CD4-positive, alpha-beta T cell treated with Interleukin-17A for 1 hour (primary cell): ENCODE data around the gene PNMA6F.
"Not testable (repeated sequence)": the region's sequence is repeated elsewhere in the genome, so short reads cannot be mapped to it uniquely, and the experiment has no call there.

ENCODE experiments used
- DNase-seq: peaks from one replicate; pipeline ENCODE4 v3.0.0-alpha.2; 2020

The PNMA6F gene

GRCh38 chrX:153334654-153335295, 13.2 kb upstream of the PNMA6F start:
- no peak for DNase-seq

- DNase-seq: peak; percentile 83
Observed at GRCh38 chrX:153333821-153334653, 12.5 kb upstream of the PNMA6F start, which contains the start of gene ZNF275. Gene ZNF275 (plus strand): TSS chrX:153334153. CDS start chrX:153336680, 2,527 bp downstream.

- no peak for DNase-seq
Observed at GRCh38 chrX:153333266-153333665, 11.7 kb upstream of the PNMA6F start.

- DNase-seq: no peak
Observed at GRCh38 chrX:153327561-153327960, 6.0 kb upstream of the PNMA6F start.

- DNase-seq: no peak
Observed at GRCh38 chrX:153320555-153321184, 897 bp downstream of the PNMA6F start.

GRCh38 chrX:153320047-153320443, 1.5 kb downstream of the PNMA6F start:
- DNase-seq: not testable (repeated sequence)

- no peak for DNase-seq
Observed at GRCh38 chrX:153319295-153320046, 2.1 kb downstream of the PNMA6F start.

GRCh38 chrX:153318811-153319210, 2.8 kb downstream of the PNMA6F start:
- DNase-seq: no peak

- no peak for DNase-seq
Observed at GRCh38 chrX:153317996-153318722, 3.4 kb downstream of the PNMA6F start.

GRCh38 chrX:153317306-153317705, 4.3 kb downstream of the PNMA6F start:
- no peak for DNase-seq

GRCh38 chrX:153312842-153313241, 8.7 kb downstream of the PNMA6F start:
- DNase-seq: no peak

- no peak for DNase-seq
Observed at GRCh38 chrX:153312041-153312440, 9.5 kb downstream of the PNMA6F start.

GRCh38 chrX:153310901-153311300, 10.7 kb downstream of the PNMA6F start:
- no peak for DNase-seq

GRCh38 chrX:153307276-153308178, 14.0 kb downstream of the PNMA6F start:
- DNase-seq: no peak

- DNase-seq: no peak
Observed at GRCh38 chrX:153306527-153307115, 14.9 kb downstream of the PNMA6F start.

GRCh38 chrX:153305972-153306371, 15.6 kb downstream of the PNMA6F start:
- no peak for DNase-seq

GRCh38 chrX:153304988-153305736, 16.4 kb downstream of the PNMA6F start:
- DNase-seq: no peak

- no peak for DNase-seq
Observed at GRCh38 chrX:153303276-153304262, 18.0 kb downstream of the PNMA6F start.

- no peak for DNase-seq
Observed at GRCh38 chrX:153302796-153303195, 18.8 kb downstream of the PNMA6F start.
